KG1 (cell line): ENCODE data around the gene KCNH3.
"Not testable (repeated sequence)": the region's sequence is repeated elsewhere in the genome, so short reads cannot be mapped to it uniquely, and the experiment has no call there.

Experiments
- DNase-seq: peaks from one replicate; lab custom pipeline; 2025; lab: John Stamatoyannopoulos, UW

The KCNH3 gene

DNA sequence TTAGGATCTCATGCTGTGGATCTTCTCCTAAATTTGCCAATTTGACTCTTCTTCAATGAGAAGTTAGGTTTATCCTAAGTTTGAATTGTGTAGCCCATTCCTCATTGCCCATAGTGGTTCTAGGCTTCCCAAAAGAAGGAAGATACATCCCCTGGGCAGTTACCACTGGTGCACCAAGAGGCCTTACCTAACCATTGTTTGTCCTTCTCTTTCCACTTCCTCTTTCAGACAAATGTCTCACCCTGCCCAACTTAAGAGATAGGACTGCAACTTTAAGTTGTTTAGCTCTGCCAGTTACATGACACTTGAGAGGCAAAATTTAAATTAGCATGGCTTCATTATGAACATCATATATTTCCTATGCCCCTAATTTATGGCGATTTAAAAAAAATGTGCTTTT, 9.4 kb upstream of the KCNH3 start:
- no peak for DNase-seq

DNA sequence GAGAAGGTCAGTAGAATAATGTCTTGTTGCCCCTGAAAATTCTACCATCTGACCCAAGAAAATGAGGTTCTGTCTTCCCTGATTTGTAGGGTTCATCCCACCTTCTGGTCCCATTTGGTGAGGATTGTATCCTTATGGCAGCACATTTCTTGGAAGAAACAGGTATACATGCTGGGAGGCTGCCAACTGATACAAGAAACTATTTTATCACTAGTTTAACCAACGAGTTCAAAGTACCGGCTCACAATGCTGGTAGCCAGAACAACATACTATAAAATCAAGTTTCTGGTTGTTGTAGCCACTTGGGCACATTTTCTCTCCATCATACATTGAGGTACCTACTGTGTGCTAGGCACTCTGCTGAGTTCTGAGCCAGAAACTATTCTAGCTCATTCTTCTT, 7.1 kb upstream of the KCNH3 start:
- DNase-seq, result no peak

DNA sequence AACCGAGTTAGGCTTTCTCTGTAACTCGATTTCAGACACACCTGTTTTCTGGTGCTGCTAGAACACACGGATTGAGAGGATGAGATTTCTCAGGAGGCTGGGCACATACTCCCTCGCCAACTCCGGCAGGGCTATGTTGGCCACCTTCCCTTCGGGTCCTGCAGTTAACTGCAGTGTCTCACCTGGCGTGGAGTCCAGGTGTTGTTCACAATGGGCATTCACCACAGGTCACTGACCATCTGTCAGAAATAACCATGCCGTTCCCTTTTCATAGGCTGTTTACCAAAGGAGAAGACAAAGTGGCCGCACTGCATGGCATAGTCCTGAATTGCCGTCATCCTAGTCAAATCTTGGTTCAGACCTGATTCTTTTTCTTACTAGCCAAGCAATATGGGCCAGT, 5.5 kb upstream of the KCNH3 start:
- no peak for DNase-seq

DNA sequence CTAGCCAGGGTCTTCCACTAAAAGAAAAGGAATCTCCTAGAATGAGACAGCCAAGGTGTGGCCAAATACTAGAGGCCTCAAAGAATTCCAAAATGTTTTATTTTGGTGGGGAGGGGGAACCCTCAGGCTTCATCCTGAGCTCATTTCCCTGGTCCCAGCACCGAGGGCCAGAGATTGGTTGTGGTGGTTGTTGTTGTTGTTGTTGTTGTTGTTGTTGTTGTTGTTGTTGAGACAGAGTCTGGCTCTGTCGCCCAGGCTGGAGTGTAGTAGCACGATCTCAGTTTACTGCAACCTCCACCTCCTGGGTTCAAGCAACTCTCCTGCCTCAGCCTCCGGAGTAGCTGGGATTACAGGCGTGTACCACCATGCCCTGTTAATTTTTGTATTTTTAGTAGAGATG, 4.7 kb upstream of the KCNH3 start:
- not testable (repeated sequence) for DNase-seq

DNA sequence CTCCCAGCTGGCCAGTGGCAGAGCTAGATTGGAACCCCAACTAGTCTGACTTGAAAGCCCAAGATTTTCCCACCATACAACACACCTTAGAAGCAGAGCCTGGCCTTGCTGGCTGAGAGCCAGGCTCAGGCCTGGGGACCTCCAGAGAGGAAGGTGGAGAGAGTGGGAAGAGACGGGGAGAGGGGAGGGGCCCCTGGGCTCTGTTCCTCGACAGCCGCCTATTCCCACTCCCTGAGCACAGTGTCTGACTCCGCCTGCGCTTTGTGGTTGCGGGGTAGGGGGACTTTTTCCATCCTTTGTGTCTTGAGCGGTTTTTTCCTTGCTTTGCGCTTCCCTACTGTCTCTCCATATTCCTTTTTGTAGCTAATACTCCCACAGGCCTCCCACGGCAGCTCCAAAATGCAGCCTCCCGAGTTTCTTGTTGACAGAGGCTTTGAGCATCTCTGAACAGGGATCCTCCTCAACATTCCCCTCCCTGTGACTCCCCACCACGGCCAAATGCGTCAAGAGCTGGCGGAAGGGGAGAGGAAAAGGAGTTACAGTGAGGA, 4.0 kb upstream of the KCNH3 start:
- no peak for DNase-seq

DNA sequence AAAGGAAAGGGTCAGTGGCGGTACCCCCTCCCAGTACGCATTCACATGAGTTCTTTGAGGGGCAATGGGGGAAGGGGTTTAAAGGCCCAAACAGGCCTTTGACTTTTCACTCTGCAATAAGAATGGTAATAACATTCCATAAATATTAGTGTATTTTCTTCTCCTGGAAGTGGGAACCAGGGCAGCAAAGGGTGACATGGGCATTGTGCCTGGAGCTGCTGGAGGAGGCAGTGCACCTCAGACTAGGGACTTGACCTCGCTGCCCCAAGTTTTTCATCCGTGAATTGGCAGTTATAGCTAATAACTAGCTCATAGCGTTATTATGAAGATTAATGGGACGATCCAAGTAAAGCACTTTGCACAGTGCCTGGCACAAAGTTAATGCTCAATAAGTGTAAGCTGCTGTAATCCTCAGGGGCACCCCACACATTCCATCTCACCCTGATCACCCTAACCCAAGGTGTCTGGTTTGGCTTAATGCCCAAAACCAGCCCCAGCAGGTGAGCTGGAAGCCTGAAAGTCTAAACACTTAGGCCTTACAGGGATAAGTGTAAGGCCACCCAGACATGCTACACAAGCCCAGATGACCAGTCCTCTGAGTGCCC, 2.8 kb upstream of the KCNH3 start:
- no peak for DNase-seq

DNA sequence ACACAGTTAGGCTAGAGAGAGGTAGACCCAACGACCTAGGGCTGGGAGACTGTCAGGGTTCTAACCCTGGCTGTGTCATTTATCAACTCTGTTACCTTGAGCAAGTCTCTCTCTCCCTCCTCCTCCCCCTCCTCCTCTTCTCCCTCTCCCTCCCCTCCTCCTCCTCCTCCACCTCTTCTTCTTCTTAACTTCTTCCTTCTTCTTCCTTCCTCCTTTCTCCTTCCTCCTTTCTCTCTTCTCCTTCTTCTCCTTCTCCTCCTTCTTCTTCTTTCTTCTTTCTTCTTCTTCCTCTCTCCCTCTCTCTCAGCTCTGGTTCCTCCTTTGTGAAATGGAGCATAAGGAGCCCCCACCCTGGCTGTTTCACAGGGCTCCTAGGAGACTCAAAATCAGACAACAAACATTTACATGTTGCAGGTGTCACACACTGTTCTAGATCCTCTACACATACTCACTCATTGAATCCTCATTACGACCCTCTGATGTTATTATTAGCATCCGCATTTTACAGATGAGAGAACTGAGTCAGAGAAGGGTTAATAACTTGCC, 2.2 kb upstream of the KCNH3 start:
- DNase-seq, result no peak

DNA sequence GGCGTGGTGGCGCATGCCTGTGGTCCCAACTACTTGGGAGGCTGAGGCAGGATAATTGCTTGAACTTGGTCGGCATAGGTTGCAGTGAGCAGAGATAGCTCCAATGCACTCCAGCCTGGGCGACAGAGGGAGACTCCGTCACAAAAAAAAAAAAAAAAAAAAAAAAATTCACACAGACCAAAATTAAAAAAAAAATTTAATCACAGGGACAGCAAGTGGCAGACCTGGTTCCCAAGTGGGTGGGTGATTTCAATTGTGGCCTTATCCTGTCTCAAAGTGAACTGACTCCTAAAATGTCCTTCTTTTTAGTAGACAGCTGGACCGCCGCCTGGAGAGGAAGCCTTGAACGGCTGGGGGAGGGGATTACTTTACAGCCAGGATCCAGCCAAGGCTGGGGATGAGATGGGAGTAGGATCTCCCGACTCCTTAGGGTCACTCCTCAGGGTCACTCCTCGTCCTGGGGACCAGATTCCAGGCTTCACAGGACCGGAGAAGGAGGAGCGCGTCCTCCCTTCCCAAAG, 1.5 kb upstream of the KCNH3 start:
- no peak for DNase-seq

DNA sequence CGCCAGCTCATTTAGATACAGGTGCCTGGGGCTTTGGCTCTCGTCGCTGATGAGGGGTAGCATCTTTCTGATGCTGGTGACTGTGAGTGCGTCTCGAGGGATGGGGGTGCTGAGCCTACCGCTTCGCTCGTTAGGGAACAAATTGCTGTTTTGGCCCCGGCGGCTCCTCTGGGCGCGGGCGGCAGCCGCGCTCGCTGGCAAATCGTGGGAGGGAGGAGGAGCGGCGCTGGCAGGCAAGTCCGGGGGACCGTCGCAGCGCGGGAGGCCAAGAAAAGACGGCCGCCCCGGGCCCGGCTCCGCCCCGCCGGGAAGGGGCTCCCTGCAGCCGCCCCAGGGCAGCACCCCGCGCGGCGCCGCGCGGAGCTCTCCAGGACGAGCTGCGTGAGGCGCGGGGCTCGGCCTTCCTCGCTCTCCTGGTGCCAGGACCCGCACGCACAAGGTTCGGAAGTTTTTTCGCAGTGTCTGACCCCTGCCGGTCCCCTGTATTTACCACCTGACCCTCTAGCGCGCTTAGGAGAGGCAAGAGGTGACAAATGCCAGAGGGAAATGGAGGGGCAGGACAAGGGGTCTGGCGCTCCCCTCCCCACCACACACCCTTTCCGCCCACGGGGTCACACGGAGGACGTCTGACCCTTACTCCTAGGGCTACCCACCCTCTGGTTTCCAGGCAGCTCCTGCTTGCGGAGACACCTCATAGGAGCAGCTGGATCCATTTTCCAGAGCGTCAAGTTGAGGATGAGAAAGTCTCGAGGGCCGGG, 899 bp upstream of the KCNH3 start:
- no peak for DNase-seq

DNA sequence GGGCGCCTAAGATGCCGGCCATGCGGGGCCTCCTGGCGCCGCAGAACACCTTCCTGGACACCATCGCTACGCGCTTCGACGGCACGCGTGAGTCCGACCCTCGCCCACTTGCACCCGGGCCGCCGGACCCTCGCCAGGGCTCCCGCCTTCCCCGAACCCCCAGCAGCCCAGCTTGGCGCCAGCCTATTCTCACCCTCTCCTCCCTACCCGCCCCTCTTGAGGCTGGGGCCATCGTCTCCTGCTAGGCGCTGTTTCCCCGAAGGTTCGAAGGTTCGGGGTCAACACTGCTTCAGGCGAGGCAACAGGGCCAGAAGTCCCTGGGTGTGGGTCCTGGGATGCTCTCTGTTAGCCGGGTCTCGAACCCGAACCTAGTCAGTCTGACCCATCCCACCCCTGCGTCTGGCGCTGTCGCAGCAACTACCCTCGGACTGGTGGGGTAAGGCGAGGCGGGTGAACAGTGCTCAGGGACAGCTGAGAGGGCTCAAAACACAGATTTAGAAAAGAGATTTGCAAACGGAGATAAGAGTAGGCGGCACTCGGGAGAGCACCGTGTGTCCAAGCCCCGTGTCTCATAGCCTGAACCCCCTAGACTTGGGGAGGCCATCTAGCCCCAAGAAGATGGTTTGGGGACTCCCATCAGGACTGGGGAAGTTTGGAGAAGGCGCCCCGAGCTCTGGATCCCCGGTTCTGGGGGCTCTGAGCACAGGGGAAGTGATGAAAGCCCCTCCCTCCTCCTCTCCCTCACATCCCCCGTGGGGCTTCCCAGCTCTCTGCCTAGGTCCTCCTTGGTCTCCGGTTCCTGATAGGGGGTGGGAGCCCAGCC, 787 bp downstream of the KCNH3 start:
- no peak for DNase-seq

DNA sequence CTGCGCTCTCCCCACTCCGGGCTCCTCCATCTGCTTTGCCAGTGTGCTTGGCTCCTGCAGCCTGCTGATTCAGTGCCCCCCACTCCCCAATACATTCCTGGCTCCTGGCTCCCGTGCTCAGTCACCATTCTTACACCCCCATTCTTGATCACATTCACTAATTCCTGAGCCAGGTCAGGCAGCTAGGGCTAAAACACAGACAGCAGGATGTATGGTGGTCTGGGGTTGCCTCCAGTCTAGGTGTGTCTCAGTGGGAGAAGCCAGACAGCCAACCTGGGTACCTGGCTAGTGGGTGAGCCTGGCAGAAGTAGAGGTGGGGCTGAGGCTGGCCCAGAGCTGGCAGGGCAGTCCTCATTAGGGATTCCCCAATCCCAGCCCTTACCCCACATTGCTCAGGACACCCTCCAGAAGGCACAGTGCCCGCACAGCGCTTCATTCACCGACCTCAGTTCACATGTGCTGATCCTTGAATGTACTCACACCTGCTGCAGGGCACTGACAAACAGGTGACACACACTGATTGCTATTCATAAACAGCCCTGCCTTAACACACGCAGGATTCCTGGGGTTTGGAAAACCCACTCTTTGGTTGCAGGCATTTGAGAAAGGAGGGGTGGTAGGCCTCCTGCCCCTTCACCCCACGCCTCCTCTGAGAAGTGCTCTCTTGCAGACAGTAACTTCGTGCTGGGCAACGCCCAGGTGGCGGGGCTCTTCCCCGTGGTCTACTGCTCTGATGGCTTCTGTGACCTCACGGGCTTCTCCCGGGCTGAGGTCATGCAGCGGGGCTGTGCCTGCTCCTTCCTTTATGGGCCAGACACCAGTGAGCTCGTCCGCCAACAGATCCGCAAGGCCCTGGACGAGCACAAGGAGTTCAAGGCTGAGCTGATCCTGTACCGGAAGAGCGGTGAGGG, 1.7 kb downstream of the KCNH3 start:
- DNase-seq, result no peak

DNA sequence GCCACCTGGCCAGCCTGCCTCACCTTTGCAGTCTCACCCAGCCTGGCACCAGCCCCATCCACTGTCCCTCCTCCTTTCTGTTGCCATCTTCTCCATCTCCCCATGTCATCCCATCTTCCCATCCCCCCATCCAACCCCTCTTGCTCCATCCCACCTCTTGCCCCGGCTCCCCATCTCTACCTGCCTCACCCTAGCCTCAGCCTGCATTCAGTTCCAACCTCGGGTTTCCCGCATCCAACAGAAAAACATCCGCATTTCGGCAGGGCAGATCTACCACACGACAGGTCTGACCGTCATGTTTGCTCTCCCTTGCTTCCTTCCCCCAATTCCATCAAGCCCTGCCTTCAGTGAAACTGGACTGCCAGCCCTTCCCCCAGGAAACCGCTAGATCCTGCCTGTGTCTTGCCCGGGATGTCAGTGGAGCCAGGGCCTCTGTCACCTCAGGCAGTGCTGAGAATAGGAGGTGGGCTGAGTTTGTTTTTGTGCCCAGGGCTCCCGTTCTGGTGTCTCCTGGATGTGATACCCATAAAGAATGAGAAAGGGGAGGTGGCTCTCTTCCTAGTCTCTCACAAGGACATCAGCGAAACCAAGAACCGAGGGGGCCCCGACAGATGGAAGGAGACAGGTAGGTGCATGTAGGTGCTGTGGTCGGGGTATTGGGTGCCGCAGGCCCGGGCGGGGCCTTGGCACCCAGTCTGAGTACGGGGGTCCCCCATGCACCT, 2.5 kb downstream of the KCNH3 start:
- DNase-seq, result no peak

DNA sequence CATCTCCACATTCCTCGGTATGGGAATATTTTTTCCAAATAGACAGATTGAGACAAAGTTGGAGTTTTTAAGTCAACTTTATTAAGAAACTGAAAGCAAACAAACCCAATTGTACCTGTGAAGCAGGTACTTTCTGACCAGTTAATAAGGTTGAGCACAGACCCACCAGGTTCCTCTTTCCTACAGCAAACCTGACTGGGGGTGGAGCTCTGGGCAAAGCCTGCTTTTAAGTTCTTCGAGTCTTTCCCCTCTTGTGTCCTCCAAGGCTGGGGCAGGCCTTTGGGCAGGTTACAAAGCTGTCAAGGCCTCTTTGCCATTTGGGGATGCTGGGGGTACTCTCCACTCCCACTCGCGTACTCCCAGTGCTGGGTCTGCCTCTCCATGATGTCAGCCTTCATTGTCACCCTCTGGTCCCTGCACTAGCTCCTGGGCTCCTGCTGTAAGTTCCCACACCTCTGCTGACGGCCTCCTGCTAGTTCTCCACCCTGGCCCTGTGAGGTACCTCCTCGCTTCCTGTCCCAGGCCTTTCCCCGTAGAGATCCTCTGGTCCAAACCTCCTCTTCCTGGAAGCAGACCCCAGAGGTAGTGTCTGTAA, 3.2 kb downstream of the KCNH3 start:
- DNase-seq, result no peak

DNA sequence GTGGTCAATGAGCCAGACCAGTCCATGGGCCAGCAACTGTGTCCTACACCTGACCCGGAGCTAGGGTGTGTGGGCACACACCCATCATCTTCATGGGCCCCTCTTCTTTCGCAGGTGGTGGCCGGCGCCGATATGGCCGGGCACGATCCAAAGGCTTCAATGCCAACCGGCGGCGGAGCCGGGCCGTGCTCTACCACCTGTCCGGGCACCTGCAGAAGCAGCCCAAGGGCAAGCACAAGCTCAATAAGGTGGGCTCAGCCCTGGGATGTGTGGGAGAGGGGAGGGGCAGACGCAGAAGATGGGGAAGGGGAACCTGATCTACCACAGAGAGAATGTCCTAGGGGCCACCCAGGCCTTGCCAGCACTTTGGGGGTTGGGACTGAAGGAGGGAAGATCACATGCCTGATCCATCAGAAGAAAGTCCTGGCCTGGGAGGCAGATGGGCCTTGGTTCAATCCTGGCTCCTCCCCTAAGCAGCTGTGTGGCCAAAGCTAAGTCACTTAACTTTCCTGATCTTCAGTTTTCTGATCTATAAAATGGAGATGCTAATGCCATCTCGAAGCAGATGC, 3.8 kb downstream of the KCNH3 start:
- no peak for DNase-seq

DNA sequence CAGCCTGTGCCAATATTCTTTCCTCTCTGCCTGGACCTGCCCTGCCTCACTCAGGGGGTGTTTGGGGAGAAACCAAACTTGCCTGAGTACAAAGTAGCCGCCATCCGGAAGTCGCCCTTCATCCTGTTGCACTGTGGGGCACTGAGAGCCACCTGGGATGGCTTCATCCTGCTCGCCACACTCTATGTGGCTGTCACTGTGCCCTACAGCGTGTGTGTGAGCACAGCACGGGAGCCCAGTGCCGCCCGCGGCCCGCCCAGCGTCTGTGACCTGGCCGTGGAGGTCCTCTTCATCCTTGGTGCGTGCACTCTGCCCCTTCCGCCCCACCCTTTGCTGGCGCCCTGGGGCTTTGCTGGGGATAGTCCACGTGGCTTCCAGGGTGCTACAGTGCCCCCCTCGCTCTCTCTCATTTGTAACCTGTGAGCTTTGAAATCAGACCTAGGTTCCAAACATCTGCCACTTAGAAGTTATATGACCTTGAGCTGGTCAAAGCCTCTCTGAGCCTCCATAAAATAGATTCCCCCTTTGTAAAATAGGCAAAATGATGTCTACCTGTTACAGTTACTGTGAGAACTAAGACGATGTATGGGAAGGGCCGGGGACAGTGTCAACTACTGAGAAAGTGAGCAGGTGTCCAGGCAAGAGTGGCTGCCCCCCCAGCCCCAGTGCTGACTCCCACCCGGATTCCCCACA, 4.5 kb downstream of the KCNH3 start:
- no peak for DNase-seq

DNA sequence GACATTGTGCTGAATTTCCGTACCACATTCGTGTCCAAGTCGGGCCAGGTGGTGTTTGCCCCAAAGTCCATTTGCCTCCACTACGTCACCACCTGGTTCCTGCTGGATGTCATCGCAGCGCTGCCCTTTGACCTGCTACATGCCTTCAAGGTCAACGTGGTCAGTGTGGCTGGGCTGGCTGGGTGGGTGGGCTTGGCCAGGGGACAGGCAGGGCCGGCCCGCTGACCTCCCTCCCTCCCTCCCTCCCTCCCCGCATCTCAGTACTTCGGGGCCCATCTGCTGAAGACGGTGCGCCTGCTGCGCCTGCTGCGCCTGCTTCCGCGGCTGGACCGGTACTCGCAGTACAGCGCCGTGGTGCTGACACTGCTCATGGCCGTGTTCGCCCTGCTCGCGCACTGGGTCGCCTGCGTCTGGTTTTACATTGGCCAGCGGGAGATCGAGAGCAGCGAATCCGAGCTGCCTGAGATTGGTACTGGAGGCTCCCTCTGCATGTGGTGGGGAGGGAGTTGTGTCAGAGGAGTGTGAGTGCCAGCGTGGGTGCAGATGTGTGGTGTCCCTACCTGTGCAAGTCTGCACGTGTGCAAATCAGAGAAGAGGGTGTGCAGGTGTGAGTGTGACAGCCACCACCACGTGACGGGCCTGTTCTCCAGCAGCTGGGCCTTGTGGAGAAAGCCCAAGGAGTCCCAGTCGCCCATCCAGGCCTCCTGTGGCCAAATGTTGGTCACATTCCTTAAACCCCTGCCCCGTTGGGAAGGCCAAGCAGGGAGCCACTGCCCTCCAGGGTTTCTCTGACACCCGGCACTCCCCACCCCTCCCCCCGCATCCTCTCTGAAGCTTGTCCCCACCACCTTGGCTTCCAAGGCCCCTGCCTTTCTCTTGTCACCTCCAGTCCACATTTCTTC, 5.3 kb downstream of the KCNH3 start:
- no peak for DNase-seq

DNA sequence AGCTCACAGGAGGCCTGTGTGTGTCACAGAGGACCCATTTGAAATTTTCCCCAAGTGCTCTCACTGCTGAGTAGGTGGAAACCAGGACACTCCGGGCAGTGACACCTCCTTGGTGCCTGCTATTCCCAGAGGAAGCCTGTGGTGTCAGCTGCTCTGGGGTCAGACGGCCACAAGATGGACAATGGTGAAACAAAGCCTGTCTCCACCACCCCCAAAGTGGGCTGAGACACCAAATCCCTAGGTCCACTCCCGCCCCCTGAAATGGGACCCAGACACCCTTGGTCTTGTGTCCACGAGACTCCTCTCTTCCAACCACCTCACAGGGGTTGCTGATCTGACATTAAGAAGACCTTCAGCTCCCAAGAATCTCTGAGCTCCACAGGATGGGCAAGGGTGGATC, 7.0 kb downstream of the KCNH3 start:
- DNase-seq, result no peak

DNA sequence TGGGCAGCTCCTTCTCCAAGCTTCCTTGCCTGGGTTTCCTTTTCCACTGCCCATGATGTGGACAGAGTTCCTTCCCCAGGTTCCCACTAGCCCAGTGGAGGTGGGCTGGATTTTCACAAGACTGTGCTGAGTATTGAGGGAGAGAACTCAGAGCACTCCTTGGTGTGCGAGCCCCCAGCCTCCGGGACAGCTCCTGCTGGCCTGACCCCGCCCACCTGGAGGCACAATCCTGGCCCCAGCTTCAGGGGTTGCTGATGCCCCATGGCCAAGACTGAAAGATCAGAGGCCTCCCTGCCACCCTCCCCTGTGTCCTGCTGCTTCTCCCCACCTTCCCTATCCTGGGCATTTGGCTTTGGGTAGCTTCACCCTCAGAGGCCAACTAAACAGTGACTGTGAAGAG, 7.7 kb downstream of the KCNH3 start:
- DNase-seq, result no peak
